Testis (tissue), 2 donors: ENCODE measurements around the gene DTNA.

Experiments
- CTCF ChIP-seq, 3 experiments: fragments of 450-650 bp in 2 of 3; fragments of 200-600 bp in 1 of 3; sonication (generic) in 1 of 3; IDR thresholded peaks; one replicate each; pipeline ENCODE4 v1.5.1; 2016 to 2019; ENCODE audit warnings: antibody characterized with exemption in 3 of 3, mild to moderate bottlenecking in 2 of 3, moderate library complexity in 1 of 3
- POLR2A ChIP-seq: fragments of 450-650 bp; IDR thresholded peaks from one replicate; pipeline ENCODE4 v1.6.1; 2017; ENCODE audit warnings: antibody characterized with exemption, mild to moderate bottlenecking, moderate library complexity

GRCh38 chr18:34697891-34698290 is 12.2 kb upstream of the DTNA start:
- TF ChIP-seq POLR2A (no peak), CTCF (IDR thresholded peaks at IDR 0.05) (no peak)
